HCT116 (cell line): ENCODE measurements around the gene SMURF1. TPM values are rescaled to one million over a fixed set of nuclear protein-coding genes. Genes with fewer than 3 reads are reported as not detected.

Experiments
- ATAC-seq: fragments of 200-7000 bp; cut with Tn5 transposase; 2 replicates; pipeline ENCODE4 v1.9.1; 2020; ENCODE audit warnings: mild to moderate bottlenecking, moderate library complexity
- BruUV-seq: library from RNA; stranded (reverse); fragments of 400-500 nt; replicated peaks from 2 replicates; lab custom pipeline; 2021; lab: Mats Ljungman, UMichigan
- CTCF ChIA-PET: fragments of 300-600 bp; sonication (Branson Sonifier 250); formaldehyde crosslinking; loops from one replicate; lab custom pipeline; 2021; ENCODE audit warnings: antibody characterized with exemption; lab: Charles Lee
- POLR2A ChIA-PET: fragments of 300-600, 350-600 bp; sonication (Branson Sonifier 250); formaldehyde crosslinking; loops from one replicate; lab custom pipeline; 2021; ENCODE audit warnings: antibody characterized with exemption; lab: Charles Lee
- RAD21 ChIA-PET, 2 experiments: fragments of 300-600 bp; sonication (Branson Sonifier 250); formaldehyde crosslinking; loops; one replicate each; lab custom pipeline; 2023; ENCODE audit warnings: low total read pairs in 2 of 2; ENCODE audit not compliant: uncharacterized antibody in 2 of 2, unreplicated experiment in 2 of 2, low non-redundant PET in 1 of 2; lab: Charles Lee
- DNase-seq: peaks from one replicate; pipeline ENCODE4 v3.0.0-alpha.2; 2010; ENCODE audit warnings: low read depth, low spot score
- H2AFZ ChIP-seq: fragments of 200-600 bp; shearing (Covaris generic), sonication (generic); 2 replicates; pipeline ENCODE4 v1.6.1; 2017; ENCODE audit warnings: low read depth, mixed run types, mixed read lengths, antibody characterized with exemption, low read length; ENCODE audit not compliant: poor library complexity, severe bottlenecking
- H3K27ac ChIP-seq: 2 replicates; pipeline ENCODE4 v1.5.1; 2012; ENCODE audit warnings: low read depth, low read length
- H3K27me3 ChIP-seq: fragments of 200-600 bp; sonication (generic); 2 replicates; pipeline ENCODE4 v1.6.1; 2016; ENCODE audit warnings: mixed run types, low read length, mixed read lengths; ENCODE audit not compliant: insufficient read depth
- H3K36me3 ChIP-seq, 2 experiments: fragments of 200-500 bp in 1 of 2; fragments of 200-600 bp in 1 of 2; sonication (Bioruptor generic) in 1 of 2; sonication (generic) in 1 of 2; 2 replicates each; pipeline versions ENCODE4 v1.5.1 to v1.6.1; 2014 to 2016; ENCODE audit warnings: low read length in 2 of 2, inconsistent platforms in 1 of 2, mixed read lengths in 1 of 2, mixed run types in 1 of 2; ENCODE audit not compliant: insufficient read depth in 2 of 2, control insufficient read depth in 1 of 2
- H3K4me1 ChIP-seq, 2 experiments: fragments of 200-600 bp in 1 of 2; sonication (generic) in 1 of 2; 2 replicates each; pipeline versions ENCODE4 v1.5.1 to v1.6.1; 2012 to 2017; ENCODE audit warnings: low read length in 2 of 2, inconsistent platforms in 1 of 2, mild to moderate bottlenecking in 1 of 2, mixed read lengths in 1 of 2, mixed run types in 1 of 2, moderate library complexity in 1 of 2; ENCODE audit not compliant: insufficient read depth in 2 of 2, control insufficient read depth in 1 of 2
- H3K4me2 ChIP-seq: fragments of 200-600 bp; sonication (generic); 2 replicates; pipeline ENCODE4 v1.6.1; 2017; ENCODE audit warnings: mixed run types, low read length, mixed read lengths
- H3K4me3 ChIP-seq, 2 experiments: fragments of 200-600 bp in 1 of 2; sonication (generic) in 1 of 2; replicated peaks in 1 of 2; 2 replicates each; pipeline ENCODE4 v1.5.1; 2011 to 2016; ENCODE audit warnings: low read length in 2 of 2, control low read depth in 1 of 2, low read depth in 1 of 2, mild to moderate bottlenecking in 1 of 2, mixed read lengths in 1 of 2, mixed run types in 1 of 2
- H3K79me2 ChIP-seq: fragments of 200-600 bp; sonication (generic); 2 replicates; pipeline ENCODE4 v1.6.1; 2017; ENCODE audit warnings: mild to moderate bottlenecking, mixed run types, low read length, moderate library complexity, mixed read lengths; ENCODE audit not compliant: insufficient read depth
- H3K9ac ChIP-seq: fragments of 200-600 bp; sonication (generic); 2 replicates; pipeline ENCODE4 v1.6.1; 2016; ENCODE audit warnings: low read length, mixed read lengths
- H3K9me2 ChIP-seq: fragments of 200-600 bp; sonication (generic), shearing (Covaris generic); 2 replicates; pipeline ENCODE4 v1.6.1; 2017; ENCODE audit warnings: mixed run types, mild to moderate bottlenecking, moderate library complexity; ENCODE audit not compliant: insufficient read depth
- H3K9me3 ChIP-seq, 2 experiments: fragments of 200-500 bp in 1 of 2; fragments of 200-600 bp in 1 of 2; sonication (Bioruptor generic) in 1 of 2; sonication (generic) in 1 of 2; 2 replicates each; pipeline ENCODE4 v1.6.1; 2014 to 2017; ENCODE audit warnings: low read length in 2 of 2, mixed read lengths in 2 of 2, inconsistent platforms in 1 of 2, low read depth in 1 of 2, mild to moderate bottlenecking in 1 of 2, mixed run types in 1 of 2, moderate library complexity in 1 of 2; ENCODE audit not compliant: control insufficient read depth in 1 of 2, insufficient read depth in 1 of 2
- H4K20me1 ChIP-seq: fragments of 200-600 bp; sonication (generic), shearing (Covaris generic); 2 replicates; pipeline ENCODE4 v1.6.1; 2017; ENCODE audit warnings: mixed run types, mild to moderate bottlenecking, moderate library complexity; ENCODE audit not compliant: insufficient read depth
- EGR1 ChIP-seq: IDR thresholded peaks from 2 replicates; pipeline ENCODE4 v1.6.1; 2012; ENCODE audit warnings: low read depth
- EZH2 ChIP-seq: fragments of 200-600 bp; sonication (generic); IDR thresholded peaks from 2 replicates; pipeline ENCODE4 v1.6.1; 2017; ENCODE audit warnings: antibody characterized with exemption, mixed run types
- EZH2phosphoT487 ChIP-seq: fragments of 200-600 bp; IDR thresholded peaks from 2 replicates; pipeline ENCODE4 v1.6.1; 2018; ENCODE audit warnings: antibody characterized with exemption, borderline replicate concordance
- POLR2A ChIP-seq: IDR thresholded peaks from 2 replicates; pipeline ENCODE4 v1.7.0; 2011; ENCODE audit warnings: borderline replicate concordance; ENCODE audit not compliant: insufficient read depth, insufficient read length; ENCODE audit errors: extremely low read depth
- RAD21 ChIP-seq: IDR thresholded peaks from 2 replicates; pipeline ENCODE4 v1.6.1; 2012; ENCODE audit warnings: low read depth, mild to moderate bottlenecking
- SRF ChIP-seq: IDR thresholded peaks from 2 replicates; pipeline ENCODE4 v1.6.1; 2012; ENCODE audit warnings: low read depth
- TCF7L2 ChIP-seq: IDR thresholded peaks from 2 replicates; pipeline ENCODE4 v1.7.0; 2011; ENCODE audit warnings: borderline replicate concordance, inconsistent platforms; ENCODE audit not compliant: insufficient read depth, insufficient read length; ENCODE audit errors: extremely low read depth
- YY1 ChIP-seq: IDR thresholded peaks from 2 replicates; pipeline ENCODE4 v1.6.1; 2011; ENCODE audit warnings: low read length, low read depth, moderate library complexity, mild to moderate bottlenecking; ENCODE audit not compliant: insufficient replicate concordance; ENCODE audit errors: extremely low read depth
- ZNF274 ChIP-seq: fragments of 200-500 bp; sonication (Bioruptor generic); IDR thresholded peaks from 2 replicates; pipeline ENCODE4 v1.6.1; 2014; ENCODE audit warnings: mild to moderate bottlenecking, low read depth, low read length, inconsistent platforms
- intact Hi-C: fragments of 100-400 bp; cut with micrococcal nuclease; formaldehyde crosslinking; loops from 2 replicates; pipeline ENCODE4 v1.10.0; 2022
- total RNA-seq: library from RNA; stranded (reverse); gene quantifications from one replicate; pipeline ENCODE4 v1.2.1, GENCODE V29; 2021; ENCODE audit not compliant: unreplicated experiment
- TF ChIP-seq, protein P1 (sequence below): IDR thresholded peaks from 2 replicates; pipeline ENCODE4 v1.6.1; 2012; ENCODE audit warnings: low read depth
- TF ChIP-seq, protein P2 (sequence below): IDR thresholded peaks from 2 replicates; pipeline ENCODE4 v1.6.1; 2012
- TF ChIP-seq, protein P3 (sequence below): IDR thresholded peaks from 2 replicates; pipeline ENCODE4 v1.6.1; 2012

SMURF1 gene
- total RNA-seq, 1 experiment from 2014 or later: 24.6 TPM

DNA sequence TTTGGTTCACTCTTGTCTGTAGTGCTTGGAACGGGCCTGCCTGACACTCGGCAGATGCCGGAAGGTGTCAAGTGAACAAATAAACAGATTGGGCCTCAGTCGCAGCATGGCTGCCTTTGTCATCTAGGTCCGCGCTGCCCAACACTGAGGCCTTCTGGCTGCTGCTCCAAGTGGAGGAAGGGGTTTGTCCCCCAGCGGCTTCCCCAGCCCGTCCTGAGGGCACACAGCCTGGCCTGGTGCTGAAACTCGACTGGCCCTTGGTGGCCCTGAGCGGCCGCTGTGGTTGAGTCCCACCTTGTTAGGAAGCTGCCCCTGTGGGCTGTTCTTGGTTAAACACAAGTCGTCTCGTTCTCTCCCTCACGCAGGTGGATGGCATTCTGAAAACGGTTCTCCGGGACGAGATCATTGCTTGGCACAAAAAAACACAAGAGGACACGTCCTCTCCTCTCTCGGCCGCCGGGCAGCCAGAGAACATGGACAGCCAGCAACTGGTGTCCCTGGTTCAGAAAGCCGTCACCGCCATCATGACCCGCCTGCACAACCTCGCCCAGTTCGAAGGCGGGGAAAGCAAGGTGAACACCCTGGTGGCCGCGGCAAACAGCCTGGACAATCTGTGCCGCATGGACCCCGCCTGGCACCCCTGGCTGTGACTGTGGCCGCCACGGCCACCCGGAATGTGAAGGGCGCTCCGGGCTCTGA lies 132.1 kb downstream of the SMURF1 start (continued):
- TF ChIP-seq EZH2phosphoT487 (no peak), EZH2 (no peak), POLR2A (no peak)
- TF ChIP-seq, protein P1, sequence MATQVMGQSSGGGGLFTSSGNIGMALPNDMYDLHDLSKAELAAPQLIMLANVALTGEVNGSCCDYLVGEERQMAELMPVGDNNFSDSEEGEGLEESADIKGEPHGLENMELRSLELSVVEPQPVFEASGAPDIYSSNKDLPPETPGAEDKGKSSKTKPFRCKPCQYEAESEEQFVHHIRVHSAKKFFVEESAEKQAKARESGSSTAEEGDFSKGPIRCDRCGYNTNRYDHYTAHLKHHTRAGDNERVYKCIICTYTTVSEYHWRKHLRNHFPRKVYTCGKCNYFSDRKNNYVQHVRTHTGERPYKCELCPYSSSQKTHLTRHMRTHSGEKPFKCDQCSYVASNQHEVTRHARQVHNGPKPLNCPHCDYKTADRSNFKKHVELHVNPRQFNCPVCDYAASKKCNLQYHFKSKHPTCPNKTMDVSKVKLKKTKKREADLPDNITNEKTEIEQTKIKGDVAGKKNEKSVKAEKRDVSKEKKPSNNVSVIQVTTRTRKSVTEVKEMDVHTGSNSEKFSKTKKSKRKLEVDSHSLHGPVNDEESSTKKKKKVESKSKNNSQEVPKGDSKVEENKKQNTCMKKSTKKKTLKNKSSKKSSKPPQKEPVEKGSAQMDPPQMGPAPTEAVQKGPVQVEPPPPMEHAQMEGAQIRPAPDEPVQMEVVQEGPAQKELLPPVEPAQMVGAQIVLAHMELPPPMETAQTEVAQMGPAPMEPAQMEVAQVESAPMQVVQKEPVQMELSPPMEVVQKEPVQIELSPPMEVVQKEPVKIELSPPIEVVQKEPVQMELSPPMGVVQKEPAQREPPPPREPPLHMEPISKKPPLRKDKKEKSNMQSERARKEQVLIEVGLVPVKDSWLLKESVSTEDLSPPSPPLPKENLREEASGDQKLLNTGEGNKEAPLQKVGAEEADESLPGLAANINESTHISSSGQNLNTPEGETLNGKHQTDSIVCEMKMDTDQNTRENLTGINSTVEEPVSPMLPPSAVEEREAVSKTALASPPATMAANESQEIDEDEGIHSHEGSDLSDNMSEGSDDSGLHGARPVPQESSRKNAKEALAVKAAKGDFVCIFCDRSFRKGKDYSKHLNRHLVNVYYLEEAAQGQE: no peak
- TF ChIP-seq, protein P2, sequence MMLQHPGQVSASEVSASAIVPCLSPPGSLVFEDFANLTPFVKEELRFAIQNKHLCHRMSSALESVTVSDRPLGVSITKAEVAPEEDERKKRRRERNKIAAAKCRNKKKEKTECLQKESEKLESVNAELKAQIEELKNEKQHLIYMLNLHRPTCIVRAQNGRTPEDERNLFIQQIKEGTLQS: no peak

DNA sequence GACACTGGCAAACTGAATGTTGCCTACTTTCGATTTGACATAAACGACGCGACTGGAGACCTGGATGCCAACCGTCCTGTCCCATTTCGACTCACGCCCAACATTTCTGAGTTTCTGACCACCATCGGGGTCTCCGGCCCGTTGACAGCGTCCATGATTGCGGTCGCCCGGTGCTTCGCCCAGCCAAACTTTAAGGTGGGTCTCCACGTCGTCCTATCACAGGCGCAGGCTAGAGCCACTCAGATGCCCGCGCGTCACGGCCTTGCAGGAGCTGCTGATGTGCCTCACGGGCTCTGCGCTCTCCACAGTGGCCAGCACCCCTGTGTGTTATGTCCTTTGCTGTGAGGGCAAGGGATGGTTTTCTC lies 132.6 kb downstream of the SMURF1 start:
- Histone ChIP-seq H3K36me3 (peaks cover 27 to 42% of the 10 kb centered on the region in 2 experiments), H3K79me2 (no peaks in the 10 kb centered on the region), H3K27me3 (no peaks in the 10 kb centered on the region), H3K4me3 (no peak overlapping the region), H3K9me2 (no peaks in the 10 kb centered on the region), H3K9me3 (no peaks in the 10 kb centered on the region), H4K20me1 (no peaks in the 10 kb centered on the region), H3K4me2 (no peak overlapping the region), H3K27ac (no peak overlapping the region), H3K4me1 (no peaks in the 10 kb centered on the region), H2AFZ (no peak overlapping the region), H3K9ac (no peak overlapping the region)
- TF ChIP-seq YY1 (no peak), TCF7L2 (no peak), SRF (no peak), EZH2 (no peak), ZNF274 (no peak), RAD21 (no peak), EGR1 (no peak)
- TF ChIP-seq, protein P3, sequence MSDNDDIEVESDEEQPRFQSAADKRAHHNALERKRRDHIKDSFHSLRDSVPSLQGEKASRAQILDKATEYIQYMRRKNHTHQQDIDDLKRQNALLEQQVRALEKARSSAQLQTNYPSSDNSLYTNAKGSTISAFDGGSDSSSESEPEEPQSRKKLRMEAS: no peak
- DNase-seq (no peak), ATAC-seq (no peak)
- ChIA-PET POLR2A (no interaction called here), CTCF (no interaction called here), RAD21 (no interaction called here)
- no TSS peak for BruUV-seq
- intact Hi-C loops: no loop called here
